Neural cell (in vitro differentiated cells): ENCODE data around the gene RASSF8.

Experiments used
- SMC3 ChIP-seq: fragments of 450-650 bp; conservative IDR thresholded peaks from 2 replicates; pipeline ENCODE4 v1.6.1; 2014; ENCODE audit warnings: antibody characterized with exemption, mild to moderate bottlenecking, moderate library complexity; ENCODE audit not compliant: poor library complexity
- TF ChIP-seq, protein P1 (sequence below): fragments of 450-650 bp; IDR thresholded peaks from 2 replicates; pipeline ENCODE4 v1.5.1; 2014; ENCODE audit warnings: antibody characterized with exemption, mild to moderate bottlenecking, moderate library complexity; ENCODE audit not compliant: poor library complexity, severe bottlenecking

DNA sequence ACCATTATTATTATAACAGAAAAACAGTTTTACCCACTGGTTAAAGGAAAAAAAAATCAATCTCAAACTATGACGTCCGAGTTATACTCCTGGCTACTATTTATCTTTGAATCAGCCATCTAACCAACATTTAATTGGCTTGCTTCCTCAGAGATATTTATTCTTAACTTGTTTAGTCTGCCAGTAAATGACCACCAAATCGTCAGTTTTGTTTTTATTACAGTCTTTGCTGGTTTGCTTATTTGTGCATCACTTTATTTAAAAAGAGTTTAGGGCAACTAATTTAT is 71.2 kb downstream of the RASSF8 start:
- TF ChIP-seq, protein P1, sequence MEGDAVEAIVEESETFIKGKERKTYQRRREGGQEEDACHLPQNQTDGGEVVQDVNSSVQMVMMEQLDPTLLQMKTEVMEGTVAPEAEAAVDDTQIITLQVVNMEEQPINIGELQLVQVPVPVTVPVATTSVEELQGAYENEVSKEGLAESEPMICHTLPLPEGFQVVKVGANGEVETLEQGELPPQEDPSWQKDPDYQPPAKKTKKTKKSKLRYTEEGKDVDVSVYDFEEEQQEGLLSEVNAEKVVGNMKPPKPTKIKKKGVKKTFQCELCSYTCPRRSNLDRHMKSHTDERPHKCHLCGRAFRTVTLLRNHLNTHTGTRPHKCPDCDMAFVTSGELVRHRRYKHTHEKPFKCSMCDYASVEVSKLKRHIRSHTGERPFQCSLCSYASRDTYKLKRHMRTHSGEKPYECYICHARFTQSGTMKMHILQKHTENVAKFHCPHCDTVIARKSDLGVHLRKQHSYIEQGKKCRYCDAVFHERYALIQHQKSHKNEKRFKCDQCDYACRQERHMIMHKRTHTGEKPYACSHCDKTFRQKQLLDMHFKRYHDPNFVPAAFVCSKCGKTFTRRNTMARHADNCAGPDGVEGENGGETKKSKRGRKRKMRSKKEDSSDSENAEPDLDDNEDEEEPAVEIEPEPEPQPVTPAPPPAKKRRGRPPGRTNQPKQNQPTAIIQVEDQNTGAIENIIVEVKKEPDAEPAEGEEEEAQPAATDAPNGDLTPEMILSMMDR = no peak
- no peak for TF ChIP-seq SMC3
